Measurements from ENCODE around the gene AGA.

DNA sequence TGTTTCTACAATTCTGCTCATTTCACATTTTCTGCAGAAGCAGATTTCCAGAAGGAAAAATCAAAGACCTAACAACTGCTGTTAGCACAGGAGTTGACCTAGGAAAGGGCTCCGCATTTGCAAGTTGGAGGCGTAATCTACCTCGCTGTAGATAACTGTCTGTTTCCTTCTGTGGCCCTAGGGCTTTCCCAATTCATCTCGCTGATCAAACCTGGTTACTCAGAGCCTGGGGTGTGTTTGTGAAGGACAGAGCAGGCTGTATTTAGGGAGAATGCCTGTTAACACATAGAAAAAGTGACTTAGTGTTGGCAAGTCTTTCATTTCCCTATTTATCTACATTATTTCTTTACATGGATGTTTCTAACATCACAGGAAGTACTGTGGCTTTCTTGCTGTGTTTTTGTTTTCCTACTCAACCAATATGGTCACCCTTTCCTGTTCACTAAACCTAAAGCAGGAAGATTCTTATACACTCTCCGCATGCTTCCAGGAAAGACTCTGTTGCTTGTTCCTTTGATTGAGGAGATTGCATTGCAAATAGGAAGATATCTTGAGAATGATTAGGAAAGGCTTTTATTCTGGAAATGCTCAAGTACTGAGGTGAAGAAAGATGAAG is 40.5 kb downstream of the AGA start:
- TF ChIP-seq NR2F1 (conservative IDR thresholded peaks at IDR 0.05) (no peak), JUND (IDR thresholded peaks at IDR 0.05; ENCODE audit: low read depth, low read length) (no peak), EGR1 (IDR thresholded peaks at IDR 0.05; ENCODE audit: borderline replicate concordance in 1 of 2, low read depth in 2 of 2, low read length in 2 of 2) (no peak), POLR2AphosphoS5 (IDR thresholded peaks at IDR 0.05; ENCODE audit: low read length) (no peak), SP1 (IDR thresholded peaks at IDR 0.05; ENCODE audit: low read depth, low read length) (no peak), FOS (IDR thresholded peaks at IDR 0.05; ENCODE audit: borderline replicate concordance, extremely low read depth, insufficient read length) (no peak), ZNF274 (IDR thresholded peaks at IDR 0.05; ENCODE audit: insufficient read depth, insufficient read length) (no peak), EZH2 (IDR thresholded peaks at IDR 0.05; ENCODE audit: borderline replicate concordance, control insufficient read depth, low read depth, low read length) (no peak), HDAC6 (IDR thresholded peaks at IDR 0.05; ENCODE audit: unreplicated experiment) (no peak)
- TF ChIP-seq, protein P1, sequence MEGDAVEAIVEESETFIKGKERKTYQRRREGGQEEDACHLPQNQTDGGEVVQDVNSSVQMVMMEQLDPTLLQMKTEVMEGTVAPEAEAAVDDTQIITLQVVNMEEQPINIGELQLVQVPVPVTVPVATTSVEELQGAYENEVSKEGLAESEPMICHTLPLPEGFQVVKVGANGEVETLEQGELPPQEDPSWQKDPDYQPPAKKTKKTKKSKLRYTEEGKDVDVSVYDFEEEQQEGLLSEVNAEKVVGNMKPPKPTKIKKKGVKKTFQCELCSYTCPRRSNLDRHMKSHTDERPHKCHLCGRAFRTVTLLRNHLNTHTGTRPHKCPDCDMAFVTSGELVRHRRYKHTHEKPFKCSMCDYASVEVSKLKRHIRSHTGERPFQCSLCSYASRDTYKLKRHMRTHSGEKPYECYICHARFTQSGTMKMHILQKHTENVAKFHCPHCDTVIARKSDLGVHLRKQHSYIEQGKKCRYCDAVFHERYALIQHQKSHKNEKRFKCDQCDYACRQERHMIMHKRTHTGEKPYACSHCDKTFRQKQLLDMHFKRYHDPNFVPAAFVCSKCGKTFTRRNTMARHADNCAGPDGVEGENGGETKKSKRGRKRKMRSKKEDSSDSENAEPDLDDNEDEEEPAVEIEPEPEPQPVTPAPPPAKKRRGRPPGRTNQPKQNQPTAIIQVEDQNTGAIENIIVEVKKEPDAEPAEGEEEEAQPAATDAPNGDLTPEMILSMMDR (IDR thresholded peaks at IDR 0.05 in 2 of 3, conservative IDR thresholded peaks at IDR 0.05 in 1 of 3; ENCODE audit: control insufficient read depth in 2 of 3, extremely low read depth in 1 of 3, insufficient read depth in 1 of 3, low read depth in 3 of 3, low read length in 3 of 3), result no peak
- TF ChIP-seq, protein P2, sequence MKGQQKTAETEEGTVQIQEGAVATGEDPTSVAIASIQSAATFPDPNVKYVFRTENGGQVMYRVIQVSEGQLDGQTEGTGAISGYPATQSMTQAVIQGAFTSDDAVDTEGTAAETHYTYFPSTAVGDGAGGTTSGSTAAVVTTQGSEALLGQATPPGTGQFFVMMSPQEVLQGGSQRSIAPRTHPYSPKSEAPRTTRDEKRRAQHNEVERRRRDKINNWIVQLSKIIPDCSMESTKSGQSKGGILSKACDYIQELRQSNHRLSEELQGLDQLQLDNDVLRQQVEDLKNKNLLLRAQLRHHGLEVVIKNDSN (IDR thresholded peaks at IDR 0.05; ENCODE audit: borderline replicate concordance, extremely low read length, insufficient read depth, low read depth, low read length), result no peak
